Osteoblast (primary cell): ENCODE data around the gene SVEP1. TPM values are rescaled to one million over a fixed set of nuclear protein-coding genes. Genes with fewer than 3 reads are reported as not detected.
A peak's percentile ranks its signal among the peaks of the same experiment; 100 is the strongest.

Source experiments
- DNase-seq: peaks from one replicate; pipeline ENCODE4 v3.0.0; 2011; ENCODE audit warnings: low spot score, mixed read lengths; ENCODE audit not compliant: insufficient read length; ENCODE audit errors: missing footprints
- H2AFZ ChIP-seq: 2 replicates; pipeline ENCODE4 v1.6.0; 2011; ENCODE audit warnings: mild to moderate bottlenecking, low read length
- H3K27ac ChIP-seq: 2 replicates; pipeline ENCODE4 v1.5.1; 2011; ENCODE audit warnings: mild to moderate bottlenecking, low read depth, low read length, moderate library complexity
- H3K27me3 ChIP-seq: 2 replicates; pipeline ENCODE4 v1.6.0; 2012; ENCODE audit warnings: mild to moderate bottlenecking, control low read depth, inconsistent platforms, low read length, moderate library complexity; ENCODE audit not compliant: insufficient read depth
- H3K36me3 ChIP-seq: 2 replicates; pipeline ENCODE4 v1.5.1; 2011; ENCODE audit warnings: mild to moderate bottlenecking, low read length, control low read depth, moderate library complexity; ENCODE audit not compliant: insufficient read depth
- H3K4me1 ChIP-seq: 2 replicates; pipeline ENCODE4 v1.5.1; 2011; ENCODE audit warnings: mild to moderate bottlenecking, low read length, control low read depth, moderate library complexity; ENCODE audit not compliant: insufficient read depth
- H3K4me2 ChIP-seq: 2 replicates; pipeline ENCODE4 v1.6.0; 2011; ENCODE audit warnings: mild to moderate bottlenecking, low read length; ENCODE audit not compliant: insufficient read depth
- H3K4me3 ChIP-seq: fragments of 200-600 bp; sonication (generic); 3 replicates; pipeline ENCODE4 v1.5.1; 2012; ENCODE audit warnings: mild to moderate bottlenecking, low read length, inconsistent platforms; ENCODE audit not compliant: insufficient read depth
- H3K79me2 ChIP-seq: 2 replicates; pipeline ENCODE4 v1.6.0; 2012; ENCODE audit warnings: mild to moderate bottlenecking, low read length, control low read depth, inconsistent platforms; ENCODE audit not compliant: insufficient read depth
- H3K9me3 ChIP-seq: 2 replicates; pipeline ENCODE4 v1.5.1; 2011; ENCODE audit warnings: low read depth, low read length, control low read depth
- H4K20me1 ChIP-seq: 2 replicates; pipeline ENCODE4 v1.6.0; 2012; ENCODE audit warnings: mild to moderate bottlenecking, low read length, control low read depth; ENCODE audit not compliant: insufficient read depth
- CTCF ChIP-seq: IDR thresholded peaks from 2 replicates; pipeline ENCODE4 v1.5.1; 2011; ENCODE audit warnings: mild to moderate bottlenecking, low read depth, low read length, moderate library complexity; ENCODE audit errors: extremely low read depth
- total RNA-seq: library from RNA; depleted of rRNA; stranded (reverse); fragments of >200 nt; gene quantifications from 2 replicates; pipeline ENCODE4 v1.2.3, GENCODE V29; 2012

Gene SVEP1
- total RNA-seq, 1 donor, result 37.6 TPM

GRCh38 chr9:110545705-110546104, 33.8 kb downstream of the SVEP1 start:
- no peak for DNase-seq
- H3K4me3 ChIP-seq, result no peak overlapping the region
- H3K36me3 ChIP-seq, result peaks cover 39% of the 10 kb centered on the region
- H2AFZ ChIP-seq, result no peak overlapping the region
- no peak overlapping the region for H3K4me2 ChIP-seq
- no peaks in the 10 kb centered on the region for H3K79me2 ChIP-seq
- H3K27ac ChIP-seq, result no peak overlapping the region
- H4K20me1 ChIP-seq, result no peaks in the 10 kb centered on the region
- H3K9me3 ChIP-seq, result no peaks in the 10 kb centered on the region
- TF ChIP-seq CTCF, result no peak
- no peaks in the 10 kb centered on the region for H3K27me3 ChIP-seq
- H3K4me1 ChIP-seq, result peaks cover 26% of the 10 kb centered on the region

DNA sequence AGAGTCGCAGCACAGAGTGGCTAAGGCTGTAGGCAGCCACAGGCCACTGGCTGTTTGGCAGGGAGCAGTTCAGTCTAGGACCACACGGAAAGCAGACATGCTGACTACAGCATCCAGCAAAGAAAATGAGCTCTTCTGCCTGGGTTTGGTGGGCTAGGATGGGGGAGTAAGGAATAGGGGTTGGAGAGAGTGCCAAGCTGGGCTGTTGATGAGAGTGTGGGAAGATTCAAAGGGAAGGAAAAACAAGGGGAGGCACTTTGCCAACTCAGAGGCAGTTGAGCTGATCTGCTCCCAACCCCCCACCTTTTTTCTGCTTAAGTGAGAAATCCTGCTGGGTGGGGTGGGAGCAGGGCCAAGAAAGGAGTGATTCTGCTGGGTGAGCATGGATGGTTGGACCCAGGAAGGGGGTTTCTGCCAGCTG, 35.9 kb downstream of the SVEP1 start:
- no peak for TF ChIP-seq CTCF
- no peaks in the 10 kb centered on the region for H3K79me2 ChIP-seq
- H3K4me2 ChIP-seq, result peak overlapping the region; percentile 0
- peaks cover 35% of the 10 kb centered on the region for H3K36me3 ChIP-seq
- no peak for DNase-seq
- peaks cover 33% of the 10 kb centered on the region for H3K4me1 ChIP-seq
- no peak overlapping the region for H3K27ac ChIP-seq
- no peaks in the 10 kb centered on the region for H3K27me3 ChIP-seq
- no peaks in the 10 kb centered on the region for H4K20me1 ChIP-seq
- H3K4me3 ChIP-seq, result no peak overlapping the region
- peak overlapping the region; percentile 2 for H2AFZ ChIP-seq
- H3K9me3 ChIP-seq, result no peaks in the 10 kb centered on the region

GRCh38 chr9:110541950-110542349, 37.6 kb downstream of the SVEP1 start:
- DNase-seq, result no peak
- Histone ChIP-seq H4K20me1 (no peaks in the 10 kb centered on the region), H3K36me3 (peaks cover 23% of the 10 kb centered on the region), H3K79me2 (no peaks in the 10 kb centered on the region), H3K27me3 (no peaks in the 10 kb centered on the region), H3K4me1 (peaks cover 50% of the 10 kb centered on the region), H3K27ac (no peak overlapping the region), H3K9me3 (no peaks in the 10 kb centered on the region), H2AFZ (no peak overlapping the region), H3K4me3 (no peak overlapping the region), H3K4me2 (no peak overlapping the region)
- TF ChIP-seq CTCF, result no peak

DNA sequence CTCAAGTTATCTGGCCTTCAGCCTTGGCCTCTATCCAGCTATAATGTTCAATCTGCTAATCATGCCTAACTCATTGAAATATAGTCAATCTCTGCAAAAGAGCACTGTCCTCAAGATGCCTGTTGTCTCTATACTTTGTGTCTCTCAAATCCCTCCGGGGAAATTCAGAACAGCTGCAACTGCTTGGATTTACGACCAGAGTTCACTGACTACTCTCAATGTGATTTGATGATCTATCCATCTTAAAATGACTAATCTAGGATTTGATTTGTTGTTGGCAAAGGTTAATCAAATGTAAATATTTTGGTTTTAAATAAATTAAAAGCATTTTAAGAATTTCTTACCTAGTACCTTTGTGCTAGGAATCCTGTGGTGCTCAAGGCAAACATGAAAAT, 40.9 kb downstream of the SVEP1 start:
- H3K79me2 ChIP-seq, result no peaks in the 10 kb centered on the region
- H3K4me1 ChIP-seq, result peaks cover 48% of the 10 kb centered on the region
- H3K4me2 ChIP-seq, result peak overlapping the region; percentile 52
- no peaks in the 10 kb centered on the region for H3K27me3 ChIP-seq
- H3K9me3 ChIP-seq, result no peaks in the 10 kb centered on the region
- no peaks in the 10 kb centered on the region for H3K36me3 ChIP-seq
- H4K20me1 ChIP-seq, result no peaks in the 10 kb centered on the region
- no peak for TF ChIP-seq CTCF
- no peak for DNase-seq
- H3K27ac ChIP-seq, result peak overlapping the region; percentile 45
- no peak overlapping the region for H2AFZ ChIP-seq
- H3K4me3 ChIP-seq, result no peak overlapping the region
